NCI-H1436 (cell line): Measurements from ENCODE around the gene SPPL2B.
A peak's percentile ranks its signal among the peaks of the same experiment; 100 is the strongest.
"Not testable (repeated sequence)": the region's sequence is repeated elsewhere in the genome, so short reads cannot be mapped to it uniquely, and the experiment has no call there.

Source experiments
- DNase-seq: peaks from one replicate; lab custom pipeline; 2025; lab: John Stamatoyannopoulos, UW

SPPL2B gene

GRCh38 chr19:2328401-2329148 lies at the start of gene SPPL2B, which contains the start of gene LSM7:
TSS of gene SPPL2B (plus strand) at chr19:2328684. CDS start at chr19:2328710, 26 bp downstream.
TSS of gene LSM7 (minus strand) at chr19:2328586. CDS start at chr19:2328566, 20 bp downstream.
- peak; percentile 85 for DNase-seq

GRCh38 chr19:2280633-2281264 lies 47.7 kb upstream of the SPPL2B start:
- no peak for DNase-seq

GRCh38 chr19:2281265-2282061 lies 47.0 kb upstream of the SPPL2B start:
- DNase-seq: not testable (repeated sequence)

GRCh38 chr19:2282062-2282861 lies 46.2 kb upstream of the SPPL2B start, which contains the start of gene PEAK3:
TSS of gene PEAK3 (minus strand) at chr19:2282175. CDS start at chr19:2280931, 1,244 bp downstream.
- no peak for DNase-seq

GRCh38 chr19:2282862-2283237 lies 45.6 kb upstream of the SPPL2B start:
- no peak for DNase-seq

- DNase-seq: no peak
Measured at GRCh38 chr19:2283835-2284507, 44.5 kb upstream of the SPPL2B start.

GRCh38 chr19:2286402-2287140 lies 41.9 kb upstream of the SPPL2B start:
- no peak for DNase-seq

- DNase-seq: no peak
Measured at GRCh38 chr19:2287585-2288337, 40.7 kb upstream of the SPPL2B start.

GRCh38 chr19:2288338-2288817 lies 40.1 kb upstream of the SPPL2B start:
- DNase-seq: no peak

GRCh38 chr19:2288818-2289713 lies 39.4 kb upstream of the SPPL2B start:
- DNase-seq: no peak

GRCh38 chr19:2289714-2290435 lies 38.6 kb upstream of the SPPL2B start:
- DNase-seq: no peak

GRCh38 chr19:2290441-2291184 lies 37.9 kb upstream of the SPPL2B start:
- no peak for DNase-seq

GRCh38 chr19:2291185-2291751 lies 37.2 kb upstream of the SPPL2B start:
- DNase-seq: no peak

GRCh38 chr19:2294687-2295335 lies 33.7 kb upstream of the SPPL2B start:
- peak; percentile 40 for DNase-seq

GRCh38 chr19:2296141-2296540 lies 32.3 kb upstream of the SPPL2B start:
- DNase-seq: no peak

GRCh38 chr19:2300533-2300932 lies 28.0 kb upstream of the SPPL2B start:
- DNase-seq: no peak
